ENCODE measurements around the gene CNIH3.

DNA sequence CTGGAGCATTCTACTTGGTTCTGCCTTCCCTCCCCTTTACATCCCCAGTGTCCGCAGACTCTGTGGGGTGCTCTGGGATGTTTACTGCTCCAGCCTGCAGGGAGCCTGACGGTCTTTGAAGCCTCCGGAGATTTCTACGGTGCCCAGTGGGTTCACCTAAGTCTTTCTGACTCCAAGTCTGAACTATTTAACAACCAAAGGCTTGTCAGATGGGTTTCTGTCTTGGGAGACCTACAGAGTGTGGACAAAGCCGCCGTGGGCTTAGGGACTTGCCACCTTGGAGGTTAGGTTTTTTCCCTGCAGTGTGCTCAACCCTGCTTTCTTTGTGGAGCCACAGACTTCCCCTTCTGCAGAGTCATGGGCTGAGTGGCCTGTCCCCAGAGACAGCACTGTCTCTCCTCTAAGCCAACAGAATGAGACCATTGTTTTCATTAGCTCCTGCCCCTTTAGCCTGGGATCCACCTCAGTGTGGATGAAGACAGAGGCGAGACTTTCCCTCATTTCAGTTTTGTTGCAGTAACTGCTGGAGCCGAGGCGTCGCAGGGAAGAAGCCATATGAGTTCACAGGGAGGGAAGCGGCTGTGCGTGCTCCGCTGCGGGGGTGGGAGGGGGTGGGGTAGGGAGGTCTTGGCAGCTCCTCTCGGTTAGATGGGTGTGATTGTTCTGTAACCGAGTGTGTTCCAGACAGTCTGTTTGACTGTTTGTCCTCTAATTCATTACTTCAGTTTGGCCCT, 120.7 kb downstream of the CNIH3 start:
- TF ChIP-seq, protein P1, sequence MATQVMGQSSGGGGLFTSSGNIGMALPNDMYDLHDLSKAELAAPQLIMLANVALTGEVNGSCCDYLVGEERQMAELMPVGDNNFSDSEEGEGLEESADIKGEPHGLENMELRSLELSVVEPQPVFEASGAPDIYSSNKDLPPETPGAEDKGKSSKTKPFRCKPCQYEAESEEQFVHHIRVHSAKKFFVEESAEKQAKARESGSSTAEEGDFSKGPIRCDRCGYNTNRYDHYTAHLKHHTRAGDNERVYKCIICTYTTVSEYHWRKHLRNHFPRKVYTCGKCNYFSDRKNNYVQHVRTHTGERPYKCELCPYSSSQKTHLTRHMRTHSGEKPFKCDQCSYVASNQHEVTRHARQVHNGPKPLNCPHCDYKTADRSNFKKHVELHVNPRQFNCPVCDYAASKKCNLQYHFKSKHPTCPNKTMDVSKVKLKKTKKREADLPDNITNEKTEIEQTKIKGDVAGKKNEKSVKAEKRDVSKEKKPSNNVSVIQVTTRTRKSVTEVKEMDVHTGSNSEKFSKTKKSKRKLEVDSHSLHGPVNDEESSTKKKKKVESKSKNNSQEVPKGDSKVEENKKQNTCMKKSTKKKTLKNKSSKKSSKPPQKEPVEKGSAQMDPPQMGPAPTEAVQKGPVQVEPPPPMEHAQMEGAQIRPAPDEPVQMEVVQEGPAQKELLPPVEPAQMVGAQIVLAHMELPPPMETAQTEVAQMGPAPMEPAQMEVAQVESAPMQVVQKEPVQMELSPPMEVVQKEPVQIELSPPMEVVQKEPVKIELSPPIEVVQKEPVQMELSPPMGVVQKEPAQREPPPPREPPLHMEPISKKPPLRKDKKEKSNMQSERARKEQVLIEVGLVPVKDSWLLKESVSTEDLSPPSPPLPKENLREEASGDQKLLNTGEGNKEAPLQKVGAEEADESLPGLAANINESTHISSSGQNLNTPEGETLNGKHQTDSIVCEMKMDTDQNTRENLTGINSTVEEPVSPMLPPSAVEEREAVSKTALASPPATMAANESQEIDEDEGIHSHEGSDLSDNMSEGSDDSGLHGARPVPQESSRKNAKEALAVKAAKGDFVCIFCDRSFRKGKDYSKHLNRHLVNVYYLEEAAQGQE (IDR thresholded peaks at IDR 0.05; ENCODE audit: low read depth) = no peak
- TF ChIP-seq, protein P2, sequence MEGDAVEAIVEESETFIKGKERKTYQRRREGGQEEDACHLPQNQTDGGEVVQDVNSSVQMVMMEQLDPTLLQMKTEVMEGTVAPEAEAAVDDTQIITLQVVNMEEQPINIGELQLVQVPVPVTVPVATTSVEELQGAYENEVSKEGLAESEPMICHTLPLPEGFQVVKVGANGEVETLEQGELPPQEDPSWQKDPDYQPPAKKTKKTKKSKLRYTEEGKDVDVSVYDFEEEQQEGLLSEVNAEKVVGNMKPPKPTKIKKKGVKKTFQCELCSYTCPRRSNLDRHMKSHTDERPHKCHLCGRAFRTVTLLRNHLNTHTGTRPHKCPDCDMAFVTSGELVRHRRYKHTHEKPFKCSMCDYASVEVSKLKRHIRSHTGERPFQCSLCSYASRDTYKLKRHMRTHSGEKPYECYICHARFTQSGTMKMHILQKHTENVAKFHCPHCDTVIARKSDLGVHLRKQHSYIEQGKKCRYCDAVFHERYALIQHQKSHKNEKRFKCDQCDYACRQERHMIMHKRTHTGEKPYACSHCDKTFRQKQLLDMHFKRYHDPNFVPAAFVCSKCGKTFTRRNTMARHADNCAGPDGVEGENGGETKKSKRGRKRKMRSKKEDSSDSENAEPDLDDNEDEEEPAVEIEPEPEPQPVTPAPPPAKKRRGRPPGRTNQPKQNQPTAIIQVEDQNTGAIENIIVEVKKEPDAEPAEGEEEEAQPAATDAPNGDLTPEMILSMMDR (IDR thresholded peaks at IDR 0.05 in 2 of 3, conservative IDR thresholded peaks at IDR 0.05 in 1 of 3; ENCODE audit: borderline replicate concordance in 1 of 3, insufficient read depth in 1 of 3, low read depth in 2 of 3, low read length in 2 of 3) = no peak
- TF ChIP-seq RAD21 (IDR thresholded peaks at IDR 0.05; ENCODE audit: low read depth) (no peak), POLR2A (IDR thresholded peaks at IDR 0.05; ENCODE audit: borderline replicate concordance, extremely low read depth, insufficient read depth, insufficient read length) (no peak), EZH2 (IDR thresholded peaks at IDR 0.05) (no peak), SP1 (IDR thresholded peaks at IDR 0.05; ENCODE audit: low read depth) (no peak), EZH2phosphoT487 (IDR thresholded peaks at IDR 0.05; ENCODE audit: borderline replicate concordance) (no peak), FOSL1 (IDR thresholded peaks at IDR 0.05; ENCODE audit: low read depth) (no peak), SRF (IDR thresholded peaks at IDR 0.05; ENCODE audit: low read depth) (no peak)
- TF ChIP-seq, protein P3, sequence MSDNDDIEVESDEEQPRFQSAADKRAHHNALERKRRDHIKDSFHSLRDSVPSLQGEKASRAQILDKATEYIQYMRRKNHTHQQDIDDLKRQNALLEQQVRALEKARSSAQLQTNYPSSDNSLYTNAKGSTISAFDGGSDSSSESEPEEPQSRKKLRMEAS (IDR thresholded peaks at IDR 0.05) = no peak

Measured in HCT116 (cell line).